Right kidney (tissue), 1 donor: ENCODE data around the gene RPL10.

Experiments used
- DNase-seq: peaks from one replicate; pipeline ENCODE4 v3.0.0-alpha.2; 2016

RPL10 gene

GRCh38 chrX:154426916-154427770, 29.0 kb downstream of the RPL10 start:
- no peak for DNase-seq

DNA sequence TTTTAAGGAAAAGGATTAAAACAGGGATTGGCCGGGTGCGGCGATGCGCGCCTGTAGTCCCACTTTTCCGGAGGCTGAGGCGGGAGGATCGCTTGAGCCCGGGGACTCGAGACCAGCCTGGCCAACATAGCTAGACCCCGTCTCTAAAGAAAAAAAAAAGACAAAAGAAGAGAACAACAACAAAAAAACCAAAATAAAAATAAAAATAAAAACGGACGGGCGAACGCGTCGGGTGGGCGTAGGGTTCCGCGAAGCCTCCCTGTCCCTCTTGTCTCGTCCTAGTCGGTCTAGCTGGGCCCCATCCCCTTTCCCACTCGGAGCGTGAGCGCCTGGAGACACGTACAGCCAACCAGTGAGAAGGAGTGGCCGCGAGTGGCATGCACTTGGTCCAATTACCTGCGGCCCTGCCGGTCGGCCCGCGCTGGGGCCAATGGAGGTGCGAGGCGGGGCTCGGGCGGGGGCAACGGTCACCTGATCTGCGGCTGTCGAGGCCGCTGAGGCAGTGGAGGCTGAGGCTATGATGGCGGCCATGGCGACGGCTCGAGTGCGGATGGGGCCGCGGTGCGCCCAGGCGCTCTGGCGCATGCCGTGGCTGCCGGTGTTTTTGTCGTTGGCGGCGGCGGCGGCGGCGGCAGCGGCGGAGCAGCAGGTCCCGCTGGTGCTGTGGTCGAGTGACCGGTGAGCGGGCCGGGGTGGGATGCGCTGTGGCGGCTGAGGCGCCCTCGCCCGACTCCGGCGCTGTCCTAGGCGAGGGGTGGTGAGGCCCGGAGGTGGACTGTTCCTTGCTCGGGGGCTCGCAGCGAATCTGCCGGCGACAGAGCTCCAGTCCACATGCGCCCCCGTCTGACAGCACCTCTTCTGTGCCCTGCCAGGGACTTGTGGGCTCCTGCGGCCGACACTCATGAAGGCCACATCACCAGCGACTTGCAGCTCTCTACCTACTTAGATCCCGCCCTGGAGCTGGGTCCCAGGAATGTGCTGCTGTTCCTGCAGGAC, 30.3 kb downstream of the RPL10 start, which contains the start of gene ATP6AP1:
ATP6AP1 (plus strand) TSS at position 502 of the 996 bp plus-strand sequence; CDS start at position 518, 16 bp downstream.
- peak; percentile 78 for DNase-seq

DNA sequence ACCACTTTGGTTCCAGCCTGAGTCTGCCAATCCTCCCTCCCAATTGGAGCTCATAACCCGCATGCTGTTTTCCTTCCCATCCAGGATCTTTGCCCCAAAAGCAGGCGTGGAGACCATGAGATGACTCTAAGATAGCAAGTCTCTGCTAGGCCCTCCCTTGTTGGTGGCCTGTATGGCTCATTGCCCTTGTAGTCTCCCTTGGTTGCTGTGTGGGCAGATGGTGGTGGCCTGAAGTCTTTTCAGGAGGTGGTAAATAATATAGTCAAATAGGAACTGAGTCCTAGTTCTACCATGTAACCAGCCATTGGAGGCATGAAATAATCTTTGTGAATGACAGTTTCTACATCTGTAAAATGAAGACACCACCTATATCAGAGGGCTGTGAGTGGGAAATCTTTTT, 31.5 kb downstream of the RPL10 start:
- DNase-seq, result no peak

DNA sequence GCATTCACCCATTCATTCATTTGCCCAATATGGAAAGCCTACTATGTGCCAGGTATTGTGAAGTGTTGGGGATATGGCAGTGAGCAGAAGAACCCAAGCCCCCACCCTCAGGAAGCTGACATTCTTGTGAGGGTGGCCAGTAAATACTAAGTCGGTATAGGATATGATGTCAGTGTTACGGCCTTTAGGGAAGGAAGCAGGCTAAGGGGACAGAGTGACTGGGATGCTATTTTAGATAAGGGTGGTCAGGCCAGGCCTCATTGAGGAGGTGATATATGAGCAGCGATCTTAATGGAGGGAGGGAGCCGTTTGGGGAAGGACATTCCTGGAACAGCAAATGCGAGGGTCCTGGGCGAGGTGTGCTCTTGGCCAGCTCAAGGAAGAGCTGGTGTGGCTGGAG, 32.3 kb downstream of the RPL10 start:
- no peak for DNase-seq

DNA sequence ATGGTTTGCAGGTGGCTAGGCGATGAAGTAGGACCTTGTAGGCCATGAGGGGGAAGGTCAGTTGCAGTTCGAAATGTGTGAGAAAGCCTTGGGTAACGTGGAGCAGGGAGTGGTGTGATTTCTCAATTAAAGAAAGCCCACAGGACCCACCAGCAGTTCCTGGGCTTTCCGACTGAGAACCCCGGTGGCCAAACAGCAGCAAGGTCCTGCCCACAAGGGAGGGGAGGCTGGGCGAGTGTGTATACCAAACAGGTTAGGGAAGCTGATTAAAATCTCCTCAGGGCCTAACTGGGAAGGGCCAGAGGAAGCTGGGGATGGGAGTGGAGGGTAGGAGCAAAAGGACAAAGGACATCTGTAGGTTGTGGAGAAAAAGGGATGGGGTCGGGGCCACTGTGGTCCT, 32.7 kb downstream of the RPL10 start:
- no peak for DNase-seq

- no peak for DNase-seq
Measured at GRCh38 chrX:154431341-154431740, 33.2 kb downstream of the RPL10 start.

DNA sequence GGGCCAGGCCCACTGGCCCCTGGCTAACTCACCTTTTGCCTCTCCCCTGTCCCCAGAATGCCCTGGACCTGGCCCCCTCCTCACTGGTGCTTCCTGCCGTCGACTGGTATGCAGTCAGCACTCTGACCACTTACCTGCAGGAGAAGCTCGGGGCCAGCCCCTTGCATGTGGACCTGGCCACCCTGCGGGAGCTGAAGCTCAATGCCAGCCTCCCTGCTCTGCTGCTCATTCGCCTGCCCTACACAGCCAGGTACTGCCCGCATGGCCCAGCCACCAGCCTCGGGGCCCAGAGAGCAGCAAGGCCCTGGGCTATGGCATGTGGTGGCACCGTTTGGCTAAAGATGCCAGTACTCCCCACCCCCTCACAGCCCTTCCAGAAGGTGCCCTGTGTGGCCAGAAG, 34.0 kb downstream of the RPL10 start:
- no peak for DNase-seq

DNA sequence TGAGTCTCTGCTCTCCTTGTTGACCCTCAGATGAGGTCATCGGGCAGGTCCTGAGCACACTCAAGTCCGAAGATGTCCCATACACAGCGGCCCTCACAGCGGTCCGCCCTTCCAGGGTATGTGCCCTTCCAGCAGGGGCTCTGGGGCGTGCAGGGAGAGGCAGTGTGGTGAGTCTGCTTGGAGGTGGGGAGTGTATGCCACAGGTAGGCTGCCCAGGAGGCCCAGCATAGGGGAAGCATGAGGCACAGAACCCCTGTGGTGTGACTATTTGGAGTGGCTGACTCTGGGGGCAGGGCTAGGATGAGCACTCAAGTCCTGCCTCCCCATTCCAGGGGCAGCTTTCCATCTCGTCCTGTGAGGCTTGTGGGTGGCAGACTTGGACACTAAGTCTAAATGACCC, 35.4 kb downstream of the RPL10 start:
- DNase-seq, result no peak

DNA sequence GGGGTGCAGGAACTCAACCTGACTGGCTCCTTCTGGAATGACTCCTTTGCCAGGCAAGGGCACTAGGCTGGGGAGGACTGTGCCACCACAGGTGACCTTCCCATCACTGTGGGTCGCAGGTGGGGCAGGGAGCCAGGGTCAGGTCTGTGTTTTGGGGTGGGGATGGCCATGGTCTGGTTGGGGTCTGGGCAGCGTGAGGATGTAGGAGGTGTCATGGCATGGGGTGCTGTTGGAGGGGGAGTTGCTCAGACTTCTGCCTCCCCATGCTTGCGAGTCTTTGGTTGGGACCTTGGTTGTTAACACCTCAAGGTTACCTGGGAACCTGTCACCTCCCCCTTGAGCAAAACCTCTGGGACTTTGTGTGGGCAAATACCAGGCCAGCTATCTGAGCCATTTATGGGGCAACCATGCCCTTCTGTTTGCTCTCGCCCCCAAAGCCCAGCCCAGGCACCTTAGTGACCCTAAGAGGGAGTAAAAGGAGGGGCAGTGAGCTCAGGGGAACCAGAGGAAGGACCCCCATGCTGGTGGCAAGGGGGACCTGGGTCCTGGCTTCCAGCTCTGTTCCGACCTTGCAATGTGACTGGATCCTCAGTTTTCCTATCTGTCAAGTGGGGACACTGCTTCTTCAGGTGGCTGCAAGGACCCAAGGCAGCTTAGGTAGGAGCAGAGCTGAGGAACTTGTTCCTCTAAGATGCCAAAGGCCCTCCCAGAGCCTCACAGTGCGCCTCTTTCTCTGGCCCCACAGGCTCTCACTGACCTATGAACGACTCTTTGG, 36.4 kb downstream of the RPL10 start:
- DNase-seq, result no peak

GRCh38 chrX:154435171-154435733, 37.1 kb downstream of the RPL10 start:
- DNase-seq, result no peak

DNA sequence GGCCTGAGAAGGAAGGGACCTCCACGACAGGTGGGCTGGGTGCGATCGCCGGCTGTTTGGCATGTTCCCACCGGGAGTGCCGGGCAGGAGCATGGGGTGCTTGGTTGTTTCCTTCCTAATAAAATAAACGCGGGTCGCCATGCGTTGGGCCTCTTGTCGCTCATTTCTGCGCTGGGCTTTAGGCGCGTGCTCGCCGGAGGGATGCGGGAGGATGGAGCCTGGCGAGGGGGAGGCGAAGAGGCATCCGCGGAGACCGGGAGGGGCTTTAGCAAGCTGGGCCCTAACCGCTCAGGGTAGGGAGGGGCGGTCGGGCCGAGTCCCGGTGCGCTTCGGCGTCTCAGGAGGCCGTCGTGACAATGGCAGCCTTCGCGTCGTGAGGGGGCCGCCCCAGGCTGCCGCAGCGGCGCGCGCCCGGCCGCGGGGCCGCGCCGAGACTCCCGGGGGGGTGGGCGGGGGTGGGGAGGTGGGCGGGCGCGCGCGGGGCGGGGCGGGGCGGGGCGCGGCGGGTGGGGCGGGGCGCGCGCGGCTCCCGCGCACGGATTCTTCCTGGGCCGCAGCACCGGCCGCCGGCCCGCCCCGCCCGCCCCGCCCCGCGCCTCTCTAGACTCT, 38.3 kb downstream of the RPL10 start:
- DNase-seq, result peak; percentile 64

- peak; percentile 81 for DNase-seq
Measured at GRCh38 chrX:154436983-154437752, 39.0 kb downstream of the RPL10 start, which contains the start of gene GDI1. Gene GDI1, plus strand, starts transcription at chrX:154437154. Its CDS starts 101 bp downstream, at chrX:154437255.

DNA sequence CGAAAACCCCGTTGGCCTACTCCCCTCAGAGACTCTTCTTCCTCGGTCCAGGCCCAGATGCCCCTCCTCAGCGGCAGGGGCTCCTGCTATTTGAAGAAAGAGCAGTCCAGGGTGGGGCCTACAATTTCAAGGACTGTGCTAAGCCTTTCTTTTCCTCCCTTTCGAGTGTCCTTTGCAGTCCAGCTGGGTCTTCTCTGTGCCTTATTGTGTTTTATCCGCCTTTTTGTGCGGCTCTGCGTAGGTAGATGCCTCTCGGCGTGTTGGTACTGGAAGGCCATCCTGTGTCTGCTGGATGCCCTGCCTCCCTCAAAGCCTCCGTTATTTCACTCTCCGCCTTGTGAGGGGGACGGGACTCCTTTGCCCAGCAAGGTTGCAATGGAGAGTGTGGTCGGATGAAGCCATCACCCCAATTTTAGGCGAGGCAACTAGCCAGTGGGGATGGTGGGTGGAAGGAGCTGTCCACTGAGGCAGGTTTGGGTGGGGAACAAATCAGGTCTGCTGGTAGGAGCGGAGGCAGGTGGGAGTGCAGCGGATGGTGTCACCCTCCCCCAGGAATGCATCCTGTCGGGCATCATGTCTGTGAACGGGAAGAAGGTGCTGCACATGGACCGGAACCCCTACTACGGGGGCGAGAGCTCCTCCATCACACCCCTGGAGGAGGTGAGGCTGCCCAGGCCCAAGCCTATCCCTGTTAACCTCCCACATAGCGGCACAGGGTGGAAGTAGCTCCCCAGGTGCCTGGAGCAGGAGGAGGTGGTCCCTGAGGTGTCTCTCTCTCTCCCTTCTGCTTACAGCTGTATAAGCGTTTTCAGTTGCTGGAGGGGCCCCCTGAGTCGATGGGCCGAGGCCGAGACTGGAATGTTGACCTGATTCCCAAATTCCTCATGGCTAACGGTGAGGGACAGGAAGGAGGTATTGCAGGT, 40.1 kb downstream of the RPL10 start:
- DNase-seq, result peak; percentile 13

DNA sequence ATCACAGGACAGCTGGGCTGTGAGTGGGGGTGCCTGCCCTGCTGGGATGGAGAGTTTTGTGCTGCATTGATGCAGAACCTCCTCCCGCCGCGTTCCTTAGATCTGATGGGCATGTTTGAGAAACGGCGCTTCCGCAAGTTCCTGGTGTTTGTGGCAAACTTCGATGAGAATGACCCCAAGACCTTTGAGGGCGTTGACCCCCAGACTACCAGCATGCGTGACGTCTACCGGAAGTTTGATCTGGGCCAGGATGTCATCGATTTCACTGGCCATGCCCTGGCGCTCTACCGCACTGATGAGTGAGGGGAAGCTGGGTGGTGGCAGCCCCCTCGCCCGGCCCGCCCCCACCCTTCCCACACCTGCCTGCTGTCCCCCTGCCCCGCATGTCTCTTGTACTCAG, 41.7 kb downstream of the RPL10 start:
- no peak for DNase-seq

- no peak for DNase-seq
Measured at GRCh38 chrX:154440623-154441357, 42.6 kb downstream of the RPL10 start.

DNA sequence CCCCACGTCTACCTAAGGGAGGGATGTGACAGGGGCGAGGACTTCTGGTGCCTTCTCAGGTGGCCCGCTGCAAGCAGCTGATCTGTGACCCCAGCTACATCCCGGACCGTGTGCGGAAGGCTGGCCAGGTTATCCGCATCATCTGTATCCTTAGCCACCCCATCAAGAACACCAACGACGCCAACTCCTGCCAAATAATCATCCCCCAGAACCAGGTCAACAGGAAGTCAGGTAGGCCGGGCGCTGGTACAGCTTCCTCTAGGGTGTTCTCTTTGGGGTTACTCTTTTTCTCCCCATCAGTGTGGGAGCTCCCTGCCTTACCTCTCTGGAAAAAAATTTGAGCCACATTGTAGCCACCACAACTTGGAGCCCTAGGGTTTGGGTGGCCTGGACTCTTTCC, 43.4 kb downstream of the RPL10 start:
- DNase-seq, result no peak

GRCh38 chrX:154441984-154442707, 44.0 kb downstream of the RPL10 start:
- no peak for DNase-seq

- DNase-seq, result peak; percentile 18
Measured at GRCh38 chrX:154443479-154443910, 45.3 kb downstream of the RPL10 start.
